COLO668 (cell line): Measurements from ENCODE around the gene VTCN1.
"Not testable (repeated sequence)": the region's sequence is repeated elsewhere in the genome, so short reads cannot be mapped to it uniquely, and the experiment has no call there.

ENCODE experiments used
- DNase-seq: peaks from one replicate; lab custom pipeline; 2025; ENCODE audit not compliant: unreplicated experiment; lab: John Stamatoyannopoulos, UW

VTCN1 gene

GRCh38 chr1:117210831-117211261 is at the start of gene VTCN1:
TSS of gene VTCN1 (minus strand) at chr1:117210927. CDS start at chr1:117210855, 72 bp downstream.
- DNase-seq = no peak

- no peak for DNase-seq
Measured at GRCh38 chr1:117258791-117259190, 48.1 kb upstream of the VTCN1 start.

- not testable (repeated sequence) for DNase-seq
Measured at GRCh38 chr1:117258075-117258474, 47.3 kb upstream of the VTCN1 start.

GRCh38 chr1:117257291-117257690 is 46.6 kb upstream of the VTCN1 start:
- no peak for DNase-seq

- DNase-seq = no peak
Measured at GRCh38 chr1:117250061-117250606, 39.4 kb upstream of the VTCN1 start.

- no peak for DNase-seq
Measured at GRCh38 chr1:117244971-117245370, 34.2 kb upstream of the VTCN1 start.

GRCh38 chr1:117244306-117244705 is 33.6 kb upstream of the VTCN1 start:
- no peak for DNase-seq

GRCh38 chr1:117241512-117241911 is 30.8 kb upstream of the VTCN1 start:
- DNase-seq = no peak

- no peak for DNase-seq
Measured at GRCh38 chr1:117240547-117240946, 29.8 kb upstream of the VTCN1 start.

GRCh38 chr1:117239467-117239866 is 28.7 kb upstream of the VTCN1 start:
- no peak for DNase-seq

GRCh38 chr1:117237726-117238381 is 27.1 kb upstream of the VTCN1 start:
- no peak for DNase-seq

GRCh38 chr1:117235863-117236465 is 25.2 kb upstream of the VTCN1 start:
- DNase-seq = no peak

- no peak for DNase-seq
Measured at GRCh38 chr1:117232531-117232930, 21.8 kb upstream of the VTCN1 start.

- DNase-seq = no peak
Measured at GRCh38 chr1:117231748-117232373, 21.1 kb upstream of the VTCN1 start.

GRCh38 chr1:117231312-117231711 is 20.6 kb upstream of the VTCN1 start:
- no peak for DNase-seq

GRCh38 chr1:117229217-117229616 is 18.5 kb upstream of the VTCN1 start:
- DNase-seq = no peak

GRCh38 chr1:117225931-117226330 is 15.2 kb upstream of the VTCN1 start:
- DNase-seq = no peak

- no peak for DNase-seq
Measured at GRCh38 chr1:117216718-117217117, 6.0 kb upstream of the VTCN1 start.

- no peak for DNase-seq
Measured at GRCh38 chr1:117215733-117216462, 5.2 kb upstream of the VTCN1 start.

GRCh38 chr1:117215019-117215418 is 4.3 kb upstream of the VTCN1 start:
- no peak for DNase-seq

- DNase-seq = no peak
Measured at GRCh38 chr1:117213046-117213445, 2.3 kb upstream of the VTCN1 start.
